Spleen (tissue), 11 donors: ENCODE data around the gene SEC31B. TPM values are rescaled to one million over a fixed set of nuclear protein-coding genes. Genes with fewer than 3 reads are reported as not detected.

Source experiments
- DNase-seq: peaks from one replicate; pipeline ENCODE4 v3.0.0-alpha.2; 2020
- H3K27ac ChIP-seq, 8 donors: fragments of 200-600 bp; sonication (generic) in 7 of 8; 1 replicate in 4 of 8; 2 replicates in 4 of 8; pipeline versions ENCODE4 v1.5.0 to v1.8.0; 2016 to 2021; ENCODE audit warnings: inconsistent platforms in 4 of 8, mild to moderate bottlenecking in 4 of 8, moderate library complexity in 1 of 8
- H3K27me3 ChIP-seq, 7 donors: fragments of 200-600 bp; sonication (generic) in 6 of 7; replicated peaks in 1 of 7; 1 replicate in 4 of 7; 2 replicates in 3 of 7; pipeline versions ENCODE4 v1.5.0 to v1.8.0; 2016 to 2021; ENCODE audit warnings: inconsistent platforms in 3 of 7, mild to moderate bottlenecking in 1 of 7
- H3K36me3 ChIP-seq, 6 donors: fragments of 200-600 bp; sonication (generic) in 5 of 6; 1 replicate in 4 of 6; 2 replicates in 2 of 6; pipeline versions ENCODE4 v1.5.0 to v1.8.0; 2016 to 2021; ENCODE audit warnings: inconsistent platforms in 2 of 6
- H3K4me1 ChIP-seq, 6 donors: fragments of 200-600 bp; sonication (generic) in 5 of 6; 1 replicate in 3 of 6; 2 replicates in 3 of 6; pipeline versions ENCODE4 v1.5.0 to v1.8.0; 2016 to 2021; ENCODE audit warnings: inconsistent platforms in 3 of 6
- H3K4me3 ChIP-seq, 8 donors: fragments of 200-600 bp; sonication (generic) in 7 of 8; 1 replicate in 4 of 8; 2 replicates in 4 of 8; pipeline versions ENCODE4 v1.5.0 to v1.8.0; 2016 to 2021; ENCODE audit warnings: inconsistent platforms in 4 of 8, mild to moderate bottlenecking in 4 of 8, moderate library complexity in 2 of 8
- H3K9me3 ChIP-seq, 8 donors: fragments of 200-600 bp; sonication (generic) in 7 of 8; 1 replicate in 4 of 8; 2 replicates in 4 of 8; pipeline versions ENCODE4 v1.5.0 to v1.8.0; 2016 to 2021; ENCODE audit warnings: inconsistent platforms in 4 of 8
- CTCF ChIP-seq, 11 experiments: fragments of 200-600 bp in 7 of 11; fragments of 450-650 bp in 4 of 11; sonication (generic) in 4 of 11; IDR thresholded peaks in 8 of 11; conservative IDR thresholded peaks in 3 of 11; 1 replicate in 7 of 11; 2 replicates in 4 of 11; pipeline versions ENCODE4 v1.4.0 to v1.8.0; 2016 to 2021; ENCODE audit warnings: antibody characterized with exemption in 11 of 11, inconsistent platforms in 4 of 11, mild to moderate bottlenecking in 1 of 11
- POLR2A ChIP-seq, 3 donors: fragments of 450-650 bp; IDR thresholded peaks; one replicate each; pipeline ENCODE4 v1.5.1; 2017; ENCODE audit warnings: antibody characterized with exemption in 3 of 3, mild to moderate bottlenecking in 1 of 3
- POLR2AphosphoS5 ChIP-seq, 3 donors: sonication (generic); formaldehyde crosslinking; IDR thresholded peaks; one replicate each; pipeline ENCODE4 v1.5.1; 2017; ENCODE audit warnings: antibody characterized with exemption in 3 of 3
- WGBS, 5 donors: extraction: QIAGEN DNeasy Blood & Tissue Kit in 3 of 5; methylation state at CpG; one replicate each; pipeline versions ENCODE4 v1.1.5 to v1.1.7; 2013 to 2018; 5-methylcytosine and 5-hydroxymethylcytosine counted together
- intact Hi-C: fragments of 100-400 bp; cut with DNase I; formaldehyde crosslinking; loops from one replicate; pipeline ENCODE4 v1.15.0; 2023; ENCODE audit warnings: low total_unique reads
- polyA plus RNA-seq, 3 donors: library from polyadenylated mRNA; stranded (reverse); fragments of 200-250 nt; gene quantifications; one replicate each; pipeline ENCODE4 v1.2.1, GENCODE V29; 2013
- total RNA-seq, 7 donors: library from RNA; depleted of rRNA in 3 of 7; stranded (reverse); fragments of >200 nt in 3 of 7; fragmentation: NEBNext Ultra II Directional in 4 of 7; extraction: Animal tissue kit (Norgen Biotek cat#: 25700) in 4 of 7; gene quantifications; one replicate each; pipeline versions ENCODE4 v1.1.0 to v1.2.1, GENCODE V29; 2016 to 2021
- donor health status: healthy with polysubstance abuse.
- donor health status: DM: no; HTN: no; CAD: no; lungs with moderate emphysema.
- donor health status: DM: no; HTN: no; CAD: no.
- donor health status: Bipolar disorder and iron deficiency.
- donor health status: healthy.
- donor health status: DM: no; HTN: no; CAD: no.
- donor health status: DM: yes; HTN: yes; CAD: no.

The SEC31B gene
- total and polyA plus RNA-seq, 10 donors: 12.0 to 30.7 (median 20.2) TPM

GRCh38 chr10:100524638-100525037 lies 5.0 kb upstream of the SEC31B start:
- no peak overlapping the region for H3K27ac ChIP-seq
- peaks cover 0 to 65% (median 45%) of the 10 kb centered on the region in 6 donors for H3K36me3 ChIP-seq
- H3K4me3 ChIP-seq: no peak overlapping the region
- peaks cover 13 to 39% (median 26%) of the 10 kb centered on the region in 6 donors for H3K4me1 ChIP-seq
- 91 to 96% (median 93%) methylated on average over 2 of the region's 2 CpGs for WGBS, 5 donors
- DNase-seq: no peak
- peaks cover 0 to 4% (median 2%) of the 10 kb centered on the region in 7 donors for H3K27me3 ChIP-seq
- intact Hi-C loops: no loop called here
- no peak for TF ChIP-seq POLR2A (IDR thresholded peaks at IDR 0.05)
- TF ChIP-seq POLR2AphosphoS5 (IDR thresholded peaks at IDR 0.05): no peak
- no peaks in the 10 kb centered on the region for H3K9me3 ChIP-seq

- Histone ChIP-seq H3K27me3 (peaks cover 0 to 8% (median 4%) of the 10 kb centered on the region in 7 donors), H3K36me3 (peaks cover 0 to 65% (median 45%) of the 10 kb centered on the region in 6 donors), H3K4me1 (peaks cover 13 to 43% (median 30%) of the 10 kb centered on the region in 6 donors), H3K4me3 (no peak overlapping the region), H3K9me3 (no peaks in the 10 kb centered on the region), H3K27ac (no peak overlapping the region)
- no peak for TF ChIP-seq POLR2A (IDR thresholded peaks at IDR 0.05)
- TF ChIP-seq CTCF (IDR thresholded peaks at IDR 0.05 in 8 of 11, conservative IDR thresholded peaks at IDR 0.05 in 3 of 11): no peak
- no peak for TF ChIP-seq POLR2AphosphoS5 (IDR thresholded peaks at IDR 0.05)
- no peak for DNase-seq
- intact Hi-C loops: no loop called here
- WGBS, 5 donors: 84 to 98% (median 90%) methylated on average over 6 of the region's 6 CpGs
Measured at GRCh38 chr10:100524206-100524605, 4.5 kb upstream of the SEC31B start.

GRCh38 chr10:100522945-100523344 lies 3.3 kb upstream of the SEC31B start:
- Histone ChIP-seq H3K4me3 (no peak overlapping the region), H3K27me3 (peaks cover 0 to 12% (median 4%) of the 10 kb centered on the region in 7 donors), H3K36me3 (peaks cover 0 to 65% (median 45%) of the 10 kb centered on the region in 6 donors), H3K9me3 (no peaks in the 10 kb centered on the region), H3K27ac (no peak overlapping the region), H3K4me1 (peaks cover 4 to 41% (median 26%) of the 10 kb centered on the region in 6 donors)
- WGBS, 5 donors: 95 to 99% (median 97%) methylated on average over 9 of the region's 9 CpGs
- TF ChIP-seq POLR2AphosphoS5 (IDR thresholded peaks at IDR 0.05) (no peak), CTCF (IDR thresholded peaks at IDR 0.05 in 8 of 11, conservative IDR thresholded peaks at IDR 0.05 in 3 of 11) (no peak), POLR2A (IDR thresholded peaks at IDR 0.05) (no peak)
- intact Hi-C loops: no loop called here
- no peak for DNase-seq

- intact Hi-C loops: no loop called here
- WGBS, 5 donors: 83 to 93% (median 90%) methylated on average over 5 of the region's 5 CpGs
- no peak for DNase-seq
Measured at GRCh38 chr10:100522107-100522801, 2.6 kb upstream of the SEC31B start.

More at GRCh38 chr10:100522107-100522801, 2.6 kb upstream of the SEC31B start:
- Histone ChIP-seq H3K27ac (no peak overlapping the region), H3K27me3 (peaks cover 0 to 12% (median 4%) of the 10 kb centered on the region in 7 donors), H3K4me1 (peaks cover 0 to 34% (median 19%) of the 10 kb centered on the region in 6 donors), H3K36me3 (peaks cover 0 to 63% (median 44%) of the 10 kb centered on the region in 6 donors), H3K4me3 (no peak overlapping the region), H3K9me3 (no peaks in the 10 kb centered on the region)
- TF ChIP-seq POLR2A (IDR thresholded peaks at IDR 0.05) (no peak), CTCF (IDR thresholded peaks at IDR 0.05 in 8 of 11, conservative IDR thresholded peaks at IDR 0.05 in 3 of 11) (no peak), POLR2AphosphoS5 (IDR thresholded peaks at IDR 0.05) (no peak)
